Retinal pigment epithelial cell (primary cell): ENCODE data around the gene ALOX12.
A peak's percentile ranks its signal among the peaks of the same experiment; 100 is the strongest.

Source experiments
- DNase-seq: peaks from one replicate; pipeline ENCODE4 v3.0.0-alpha.2; 2010; ENCODE audit warnings: low read depth
- H3K4me3 ChIP-seq: 2 replicates; pipeline ENCODE4 v1.5.1; 2011; ENCODE audit warnings: mild to moderate bottlenecking, low read length, control low read depth, moderate library complexity
- CTCF ChIP-seq: conservative IDR thresholded peaks from 2 replicates; pipeline ENCODE4 v1.5.1; 2011; ENCODE audit warnings: low read depth, low read length, control low read depth, inconsistent platforms

ALOX12 gene

DNA sequence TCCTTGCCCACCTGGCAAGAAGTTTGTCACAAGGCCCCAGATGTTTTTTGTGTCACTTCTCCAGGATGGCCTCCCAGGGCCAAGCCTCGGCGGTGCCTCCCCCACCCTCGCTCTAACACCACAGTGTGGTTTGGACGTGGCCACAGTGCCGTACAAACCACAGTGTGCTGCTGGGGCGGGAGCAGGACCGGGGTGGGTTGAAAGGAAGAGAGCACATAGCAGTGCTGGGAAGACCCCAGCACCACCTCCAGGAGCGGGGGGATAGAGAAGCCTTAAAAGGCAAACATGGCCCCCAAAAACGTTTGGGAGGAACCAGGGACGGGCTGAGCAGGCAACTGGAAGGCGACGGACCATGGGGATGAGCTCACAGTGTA, 22.0 kb downstream of the ALOX12 start:
- no peak for TF ChIP-seq CTCF
- DNase-seq = no peak

GRCh38 chr17:7018331-7018964, 22.6 kb downstream of the ALOX12 start:
- no peak overlapping the region for H3K4me3 ChIP-seq
- TF ChIP-seq CTCF = no peak
- no peak for DNase-seq

More for the DNA sequence above, 22.0 kb downstream of the ALOX12 start:
- no peak overlapping the region for H3K4me3 ChIP-seq

GRCh38 chr17:7019367-7019766, 23.5 kb downstream of the ALOX12 start:
- DNase-seq = no peak
- H3K4me3 ChIP-seq = no peak overlapping the region
- no peak for TF ChIP-seq CTCF

DNA sequence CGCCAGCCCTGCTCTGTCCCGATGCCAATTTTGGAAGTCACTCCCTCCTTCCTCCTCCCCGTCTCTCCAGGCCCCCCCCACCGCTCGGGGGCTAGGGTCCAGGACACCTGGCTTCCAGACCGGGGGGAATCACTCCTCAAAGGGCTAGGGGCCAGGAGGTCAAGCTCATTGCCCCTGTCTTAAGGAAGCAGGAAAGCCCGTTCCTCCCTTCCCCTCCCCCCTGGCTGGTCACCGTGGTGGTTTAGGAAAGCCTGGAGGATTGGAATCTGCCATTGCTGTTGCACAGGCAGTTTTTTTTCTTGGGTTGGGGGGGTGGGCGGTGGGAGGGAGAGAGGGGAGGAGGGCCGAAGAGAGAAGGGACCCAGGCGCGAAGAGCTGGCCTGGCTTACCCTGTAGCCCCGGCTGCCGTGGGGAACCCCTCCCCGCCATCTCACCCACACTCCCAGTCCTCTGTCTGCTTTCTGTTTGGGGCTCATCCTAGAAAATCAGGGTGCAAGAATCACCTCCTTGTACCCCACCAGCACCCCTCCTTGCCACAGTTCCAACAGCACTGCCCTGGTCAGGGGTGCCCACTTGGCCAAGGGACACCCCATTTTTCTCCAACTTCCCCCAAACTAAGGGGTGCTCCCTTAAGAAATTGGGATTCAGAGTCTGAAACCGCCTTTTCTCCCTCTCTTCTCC, 24.1 kb downstream of the ALOX12 start:
- DNase-seq = no peak
- TF ChIP-seq CTCF = no peak
- H3K4me3 ChIP-seq = peak overlapping the region; percentile 51

- no peak for DNase-seq
- H3K4me3 ChIP-seq = no peak overlapping the region
- no peak for TF ChIP-seq CTCF
Measured at GRCh38 chr17:7020894-7021664, 25.2 kb downstream of the ALOX12 start.

DNA sequence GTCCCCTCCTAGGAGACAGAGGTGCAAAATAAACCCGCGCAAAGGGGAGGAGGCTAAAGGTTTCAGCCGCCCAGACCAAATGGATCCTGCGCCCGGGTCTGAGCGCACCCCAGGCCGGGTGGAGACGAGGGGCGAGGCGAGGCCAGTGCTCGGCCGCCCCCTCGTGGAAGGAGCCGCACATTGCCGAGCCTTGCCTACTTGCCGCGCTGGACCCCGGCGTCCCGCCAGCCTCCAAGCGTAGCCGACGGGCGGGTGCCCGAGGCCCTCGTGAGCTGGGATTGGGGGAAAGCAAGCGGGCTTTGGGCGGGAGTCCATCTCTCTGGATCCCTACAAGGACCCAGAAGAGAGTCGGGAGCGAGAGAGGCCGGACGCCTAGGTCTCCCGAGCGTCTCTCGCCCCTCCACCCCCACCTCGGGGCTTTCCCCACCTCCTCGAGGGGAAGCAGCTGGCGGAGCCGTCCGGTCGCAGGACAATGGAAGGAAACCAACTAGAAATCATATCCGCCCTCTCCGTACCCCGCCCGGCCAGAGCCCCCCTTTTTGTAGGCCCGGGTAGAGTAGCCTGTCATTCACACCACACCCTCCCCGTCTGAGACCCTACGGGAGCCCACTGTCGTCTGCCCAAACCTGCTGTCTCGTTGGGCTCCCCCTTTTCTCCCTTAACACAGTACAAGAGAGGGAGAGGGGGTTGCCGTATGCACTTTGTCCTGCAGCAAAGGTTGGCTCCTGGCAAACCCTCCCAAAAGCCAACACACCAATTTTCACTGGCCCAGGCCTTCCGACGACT, 26.3 kb downstream of the ALOX12 start:
- DNase-seq = no peak
- no peak overlapping the region for H3K4me3 ChIP-seq
- peak; percentile 84 for TF ChIP-seq CTCF
